Measurements from ENCODE around the gene BARX1.

BARX1 gene

DNA sequence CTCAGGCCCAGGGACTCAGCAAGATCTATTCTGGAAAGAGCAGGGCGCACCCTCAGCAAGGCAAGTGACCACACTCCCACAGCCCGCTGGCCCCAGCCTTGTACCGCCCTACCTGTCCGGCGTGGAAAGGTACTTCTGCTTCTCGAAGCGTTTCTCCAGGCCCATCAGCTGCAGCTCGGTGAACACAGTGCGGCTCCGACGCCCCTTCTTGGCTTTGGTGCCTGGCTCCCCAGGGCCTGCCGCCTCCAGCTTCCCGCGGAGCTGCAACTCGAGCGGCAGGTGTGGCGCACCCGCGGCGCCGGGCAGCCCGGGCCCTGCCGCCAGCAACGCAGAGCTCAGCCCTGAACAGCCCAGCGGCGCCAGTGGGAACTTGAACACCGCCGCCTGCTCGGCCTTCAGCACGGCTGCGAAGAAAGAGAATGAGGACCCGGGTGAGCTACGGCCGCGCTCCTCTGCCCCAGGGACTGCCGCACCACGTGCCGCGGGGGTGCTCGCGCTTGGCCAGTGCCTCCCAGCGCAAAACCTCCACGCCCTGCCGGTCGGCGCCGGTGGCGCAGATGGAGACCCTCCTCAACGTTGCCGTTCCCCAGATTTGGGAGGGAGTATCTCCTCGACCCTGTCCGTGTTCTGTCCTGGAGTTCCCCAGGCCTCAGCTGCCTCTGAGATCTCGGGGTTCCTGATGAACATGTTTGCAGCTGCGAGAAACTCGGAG lies 2.2 kb downstream of the BARX1 start:
- H4K20me1 ChIP-seq (ENCODE audit: insufficient read depth, low read length), result no peaks in the 10 kb centered on the region
- H3K9ac ChIP-seq (ENCODE audit: low read length), result no peak overlapping the region
- H3K4me3 ChIP-seq (ENCODE audit: low read depth, low read length, poor library complexity, severe bottlenecking), result no peak overlapping the region
- no peaks in the 10 kb centered on the region for H3K9me2 ChIP-seq (ENCODE audit: low read depth, low read length)
- H2AFZ ChIP-seq (ENCODE audit: low read length), result no peak overlapping the region
- H3K4me1 ChIP-seq (ENCODE audit: insufficient read depth, low read length, severe bottlenecking), result no peaks in the 10 kb centered on the region
- H3K36me3 ChIP-seq (ENCODE audit: insufficient read depth, low read length), result no peaks in the 10 kb centered on the region
- H3K9me3 ChIP-seq (ENCODE audit: low read length), result no peaks in the 10 kb centered on the region
- no peaks in the 10 kb centered on the region for H3F3A ChIP-seq (ENCODE audit: insufficient read depth, low read length)
- no peak overlapping the region for H3K4me2 ChIP-seq (ENCODE audit: low read length)
- H3K79me2 ChIP-seq (ENCODE audit: insufficient read depth, low read length), result no peaks in the 10 kb centered on the region
- no peaks in the 10 kb centered on the region for H3K27me3 ChIP-seq (ENCODE audit: insufficient read depth, low read length)
- TF ChIP-seq EZH2 (IDR thresholded peaks at IDR 0.05; ENCODE audit: borderline replicate concordance, low read length), result no peak
- TF ChIP-seq, protein P1, sequence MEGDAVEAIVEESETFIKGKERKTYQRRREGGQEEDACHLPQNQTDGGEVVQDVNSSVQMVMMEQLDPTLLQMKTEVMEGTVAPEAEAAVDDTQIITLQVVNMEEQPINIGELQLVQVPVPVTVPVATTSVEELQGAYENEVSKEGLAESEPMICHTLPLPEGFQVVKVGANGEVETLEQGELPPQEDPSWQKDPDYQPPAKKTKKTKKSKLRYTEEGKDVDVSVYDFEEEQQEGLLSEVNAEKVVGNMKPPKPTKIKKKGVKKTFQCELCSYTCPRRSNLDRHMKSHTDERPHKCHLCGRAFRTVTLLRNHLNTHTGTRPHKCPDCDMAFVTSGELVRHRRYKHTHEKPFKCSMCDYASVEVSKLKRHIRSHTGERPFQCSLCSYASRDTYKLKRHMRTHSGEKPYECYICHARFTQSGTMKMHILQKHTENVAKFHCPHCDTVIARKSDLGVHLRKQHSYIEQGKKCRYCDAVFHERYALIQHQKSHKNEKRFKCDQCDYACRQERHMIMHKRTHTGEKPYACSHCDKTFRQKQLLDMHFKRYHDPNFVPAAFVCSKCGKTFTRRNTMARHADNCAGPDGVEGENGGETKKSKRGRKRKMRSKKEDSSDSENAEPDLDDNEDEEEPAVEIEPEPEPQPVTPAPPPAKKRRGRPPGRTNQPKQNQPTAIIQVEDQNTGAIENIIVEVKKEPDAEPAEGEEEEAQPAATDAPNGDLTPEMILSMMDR (IDR thresholded peaks at IDR 0.05; ENCODE audit: low read length), result no peak
- H3K27ac ChIP-seq (ENCODE audit: low read depth, low read length, poor library complexity, severe bottlenecking), result no peak overlapping the region

DNA sequence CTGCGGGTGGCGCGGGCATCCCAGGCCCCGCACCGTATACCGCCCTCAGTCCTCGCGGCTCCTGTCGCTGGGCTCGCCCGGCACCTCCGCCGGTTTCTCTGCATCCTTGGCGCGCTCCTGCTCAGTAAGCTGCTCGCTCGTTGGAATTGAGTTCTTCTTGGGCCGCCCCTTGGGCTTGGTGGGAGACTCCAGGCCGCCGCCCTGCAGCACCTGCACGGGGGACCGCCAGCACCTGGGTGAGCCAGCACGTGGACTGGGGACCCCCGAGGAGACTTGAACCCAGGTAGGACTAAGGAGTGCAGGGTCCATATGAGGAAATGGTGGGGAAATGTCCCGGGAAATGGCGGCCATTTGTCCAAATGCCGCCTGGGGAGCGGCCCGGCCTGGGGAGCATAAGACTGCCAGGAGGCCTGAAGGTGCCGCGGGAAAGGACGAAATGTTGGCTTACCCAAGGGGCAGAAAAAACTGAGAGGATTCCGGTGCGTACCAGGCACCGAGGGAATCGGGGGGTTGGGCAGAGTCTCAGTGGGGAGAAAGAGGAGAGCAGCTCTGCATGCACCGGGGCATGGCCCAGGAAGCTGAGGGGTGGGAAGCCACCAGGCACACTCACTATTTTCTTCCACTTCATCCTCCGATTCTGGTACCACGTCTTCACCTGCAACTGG lies 2.9 kb downstream of the BARX1 start:
- Histone ChIP-seq H3F3A (ENCODE audit: insufficient read depth, low read length) (no peaks in the 10 kb centered on the region), H3K27me3 (ENCODE audit: insufficient read depth, low read length) (no peaks in the 10 kb centered on the region), H3K4me1 (ENCODE audit: insufficient read depth, low read length, severe bottlenecking) (no peaks in the 10 kb centered on the region), H3K79me2 (ENCODE audit: insufficient read depth, low read length) (no peaks in the 10 kb centered on the region), H3K9me3 (ENCODE audit: low read length) (no peaks in the 10 kb centered on the region), H3K4me3 (ENCODE audit: low read depth, low read length, poor library complexity, severe bottlenecking) (no peak overlapping the region), H3K36me3 (ENCODE audit: insufficient read depth, low read length) (no peaks in the 10 kb centered on the region), H4K20me1 (ENCODE audit: insufficient read depth, low read length) (no peaks in the 10 kb centered on the region), H3K9me2 (ENCODE audit: low read depth, low read length) (no peaks in the 10 kb centered on the region), H2AFZ (ENCODE audit: low read length) (no peak overlapping the region), H3K4me2 (ENCODE audit: low read length) (no peak overlapping the region), H3K27ac (ENCODE audit: low read depth, low read length, poor library complexity, severe bottlenecking) (no peak overlapping the region), H3K9ac (ENCODE audit: low read length) (no peak overlapping the region)
- TF ChIP-seq EZH2 (IDR thresholded peaks at IDR 0.05; ENCODE audit: borderline replicate concordance, low read length), result no peak
- TF ChIP-seq, protein P1 (IDR thresholded peaks at IDR 0.05; ENCODE audit: low read length), result no peak

DNA sequence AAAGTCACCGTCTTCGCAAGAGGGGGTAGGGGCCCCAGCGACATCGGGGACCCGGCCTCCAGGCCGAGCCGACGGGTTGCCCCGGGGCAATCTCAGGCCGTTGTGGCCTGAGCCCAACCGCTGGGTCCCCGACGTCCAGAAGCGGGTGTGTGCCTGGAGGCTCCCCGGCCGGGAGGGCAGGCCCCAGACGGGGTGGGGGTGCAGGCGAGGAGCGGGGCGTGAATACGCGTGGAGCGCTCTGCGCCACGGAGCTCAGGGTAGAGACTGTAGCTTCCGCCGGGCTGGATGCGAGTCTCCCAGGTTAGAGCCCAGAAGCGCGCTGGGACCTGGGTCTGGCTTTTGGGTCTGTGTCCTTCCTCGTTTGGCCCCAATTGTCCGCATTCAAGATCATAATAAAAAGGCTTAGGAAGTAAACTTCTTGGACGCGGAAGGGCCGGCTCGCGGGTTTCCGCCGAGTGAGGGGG lies 3.5 kb downstream of the BARX1 start:
- Histone ChIP-seq H3K36me3 (ENCODE audit: insufficient read depth, low read length) (no peaks in the 10 kb centered on the region), H3K4me2 (ENCODE audit: low read length) (no peak overlapping the region), H3K4me3 (ENCODE audit: low read depth, low read length, poor library complexity, severe bottlenecking) (no peak overlapping the region), H3F3A (ENCODE audit: insufficient read depth, low read length) (no peaks in the 10 kb centered on the region), H3K27ac (ENCODE audit: low read depth, low read length, poor library complexity, severe bottlenecking) (no peak overlapping the region), H3K79me2 (ENCODE audit: insufficient read depth, low read length) (no peaks in the 10 kb centered on the region), H3K27me3 (ENCODE audit: insufficient read depth, low read length) (no peaks in the 10 kb centered on the region), H3K4me1 (ENCODE audit: insufficient read depth, low read length, severe bottlenecking) (no peaks in the 10 kb centered on the region), H3K9me3 (ENCODE audit: low read length) (no peaks in the 10 kb centered on the region), H3K9ac (ENCODE audit: low read length) (no peak overlapping the region), H2AFZ (ENCODE audit: low read length) (no peak overlapping the region), H3K9me2 (ENCODE audit: low read depth, low read length) (no peaks in the 10 kb centered on the region), H4K20me1 (ENCODE audit: insufficient read depth, low read length) (no peaks in the 10 kb centered on the region)
- TF ChIP-seq, protein P1 (IDR thresholded peaks at IDR 0.05; ENCODE audit: low read length), result no peak
- no peak for TF ChIP-seq EZH2 (IDR thresholded peaks at IDR 0.05; ENCODE audit: borderline replicate concordance, low read length)
